AG10803 (cell line): Measurements from ENCODE around the gene TMED6.

Experiments
- DNase-seq: peaks from one replicate; pipeline ENCODE4 v3.0.0; 2010; ENCODE audit warnings: low read depth
- H3K4me3 ChIP-seq: 2 replicates; pipeline ENCODE4 v1.5.1; 2011; ENCODE audit warnings: mild to moderate bottlenecking, low read length, control low read depth
- CTCF ChIP-seq: conservative IDR thresholded peaks from 2 replicates; pipeline ENCODE4 v1.5.1; 2011; ENCODE audit warnings: mild to moderate bottlenecking, low read length, control low read depth, inconsistent platforms

Gene TMED6

DNA sequence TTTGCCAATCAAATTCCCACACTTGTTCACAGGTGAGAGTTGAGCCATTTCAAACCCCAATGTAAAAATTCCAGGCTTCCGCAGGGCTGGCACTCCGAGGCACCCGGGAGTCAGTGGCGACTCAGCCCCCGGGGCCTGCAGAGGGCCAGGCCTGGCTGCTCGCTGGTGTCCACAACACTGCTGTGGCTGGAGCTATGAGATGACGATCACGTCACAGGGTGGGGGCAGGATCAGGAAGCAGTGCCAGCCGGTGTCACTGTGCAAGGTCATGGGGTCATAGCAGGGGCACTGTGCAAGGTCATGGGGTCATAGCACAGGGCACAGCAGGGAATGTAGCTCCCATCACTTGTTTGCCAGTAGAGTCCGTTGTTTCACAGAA is 32.7 kb downstream of the TMED6 start:
- no peak for TF ChIP-seq CTCF
- no peak for DNase-seq
- H3K4me3 ChIP-seq, result no peak overlapping the region

- DNase-seq, result no peak
- H3K4me3 ChIP-seq, result no peak overlapping the region
- TF ChIP-seq CTCF, result no peak
Measured at GRCh38 chr16:69318177-69318910, 33.2 kb downstream of the TMED6 start.

- no peak for DNase-seq
- TF ChIP-seq CTCF, result no peak
Measured at GRCh38 chr16:69316595-69317034, 35.0 kb downstream of the TMED6 start.

DNA sequence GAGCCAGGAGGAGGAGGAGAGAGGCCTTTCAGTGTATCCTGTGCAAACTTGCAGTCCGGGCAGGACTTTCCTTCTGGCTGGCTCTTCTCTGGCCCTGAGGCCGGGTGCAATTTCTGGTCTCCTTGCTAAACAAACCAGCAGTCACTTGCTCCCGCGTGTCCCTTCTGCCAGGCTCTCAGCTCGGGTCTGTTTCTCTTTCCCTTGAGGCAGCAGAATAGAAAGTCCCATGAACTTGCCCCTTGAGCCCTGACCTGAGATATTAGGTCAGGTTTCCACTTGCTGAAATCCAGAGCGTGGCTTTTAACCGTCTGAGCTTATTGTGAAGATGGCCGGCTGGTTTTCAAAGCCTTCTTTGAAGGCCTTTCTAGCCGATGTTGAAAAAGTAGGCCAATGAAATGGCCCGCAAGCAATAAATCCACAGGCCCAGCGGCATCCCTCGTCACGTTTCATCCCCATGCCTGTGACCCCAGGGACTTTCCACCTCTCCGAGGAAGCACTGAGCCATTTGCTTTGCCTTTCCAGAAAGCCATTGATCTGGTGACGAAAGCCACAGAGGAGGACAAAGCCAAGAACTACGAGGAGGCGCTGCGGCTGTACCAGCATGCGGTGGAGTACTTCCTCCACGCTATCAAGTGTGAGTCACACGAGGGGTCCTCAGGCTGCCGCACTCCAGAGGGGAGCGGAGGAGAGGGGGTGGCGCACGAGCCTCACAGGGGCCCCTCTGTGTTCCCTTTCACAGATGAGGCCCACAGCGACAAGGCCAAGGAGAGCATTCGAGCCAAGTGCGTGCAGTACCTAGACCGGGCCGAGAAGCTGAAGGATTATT is 35.9 kb downstream of the TMED6 start:
- no peak for TF ChIP-seq CTCF
- no peak for DNase-seq

More at GRCh38 chr16:69316595-69317034, 35.0 kb downstream of the TMED6 start:
- no peak overlapping the region for H3K4me3 ChIP-seq

GRCh38 chr16:69314534-69314933 is 37.1 kb downstream of the TMED6 start:
- DNase-seq, result no peak
- TF ChIP-seq CTCF, result no peak
- no peak overlapping the region for H3K4me3 ChIP-seq

More for the DNA sequence above, 35.9 kb downstream of the TMED6 start:
- no peak overlapping the region for H3K4me3 ChIP-seq

- no peak for DNase-seq
- no peak for TF ChIP-seq CTCF
- H3K4me3 ChIP-seq, result no peak overlapping the region
Measured at GRCh38 chr16:69313469-69313868, 38.1 kb downstream of the TMED6 start.
